Adrenal gland (tissue), 5 donors: ENCODE data around the gene ANKRD11.

ENCODE experiments used
- POLR2A ChIP-seq, 2 donors: fragments of 450-650 bp; IDR thresholded peaks; one replicate each; pipeline ENCODE4 v1.6.1; 2017; ENCODE audit warnings: antibody characterized with exemption in 2 of 2, mild to moderate bottlenecking in 2 of 2, moderate library complexity in 1 of 2
- TF ChIP-seq, protein P1 (sequence below), 6 experiments: fragments of 450-650 bp in 4 of 6; fragments of 200-600 bp in 2 of 6; sonication (generic) in 1 of 6; IDR thresholded peaks; 1 replicate in 5 of 6; 2 replicates in 1 of 6; pipeline versions ENCODE4 v1.5.1 to v1.8.0; 2016 to 2021; ENCODE audit warnings: antibody characterized with exemption in 6 of 6, mild to moderate bottlenecking in 2 of 6, moderate library complexity in 1 of 6
- donor health status: DM: no; HTN: no; CAD: no.

DNA sequence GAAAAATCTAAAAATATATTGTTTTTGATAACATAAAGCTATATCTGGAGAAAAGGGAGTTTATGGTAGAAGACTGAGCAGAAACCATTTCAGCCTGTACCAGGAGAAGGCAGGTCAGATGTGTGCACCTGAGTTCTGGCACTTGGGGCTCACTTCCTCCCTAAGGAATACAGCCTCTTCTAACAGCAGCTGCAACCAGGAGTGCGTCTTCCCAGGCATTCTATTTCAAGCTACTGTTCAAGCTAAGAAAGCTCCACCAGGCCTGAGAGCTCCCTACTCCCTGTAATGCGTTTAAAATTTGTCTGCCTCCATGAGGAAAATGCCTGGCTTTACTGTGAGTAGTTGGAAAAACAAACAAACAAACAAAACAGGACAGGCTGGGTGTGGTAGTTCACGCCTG lies 176.8 kb downstream of the ANKRD11 start:
- TF ChIP-seq, protein P1, sequence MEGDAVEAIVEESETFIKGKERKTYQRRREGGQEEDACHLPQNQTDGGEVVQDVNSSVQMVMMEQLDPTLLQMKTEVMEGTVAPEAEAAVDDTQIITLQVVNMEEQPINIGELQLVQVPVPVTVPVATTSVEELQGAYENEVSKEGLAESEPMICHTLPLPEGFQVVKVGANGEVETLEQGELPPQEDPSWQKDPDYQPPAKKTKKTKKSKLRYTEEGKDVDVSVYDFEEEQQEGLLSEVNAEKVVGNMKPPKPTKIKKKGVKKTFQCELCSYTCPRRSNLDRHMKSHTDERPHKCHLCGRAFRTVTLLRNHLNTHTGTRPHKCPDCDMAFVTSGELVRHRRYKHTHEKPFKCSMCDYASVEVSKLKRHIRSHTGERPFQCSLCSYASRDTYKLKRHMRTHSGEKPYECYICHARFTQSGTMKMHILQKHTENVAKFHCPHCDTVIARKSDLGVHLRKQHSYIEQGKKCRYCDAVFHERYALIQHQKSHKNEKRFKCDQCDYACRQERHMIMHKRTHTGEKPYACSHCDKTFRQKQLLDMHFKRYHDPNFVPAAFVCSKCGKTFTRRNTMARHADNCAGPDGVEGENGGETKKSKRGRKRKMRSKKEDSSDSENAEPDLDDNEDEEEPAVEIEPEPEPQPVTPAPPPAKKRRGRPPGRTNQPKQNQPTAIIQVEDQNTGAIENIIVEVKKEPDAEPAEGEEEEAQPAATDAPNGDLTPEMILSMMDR (IDR thresholded peaks at IDR 0.05) = no peak
- TF ChIP-seq POLR2A (IDR thresholded peaks at IDR 0.05) = no peak
